ENCODE data around the gene TAF11L11.
"Not testable (repeated sequence)": the region's sequence is repeated elsewhere in the genome, so short reads cannot be mapped to it uniquely, and the experiment has no call there.

TAF11L11 gene

DNA sequence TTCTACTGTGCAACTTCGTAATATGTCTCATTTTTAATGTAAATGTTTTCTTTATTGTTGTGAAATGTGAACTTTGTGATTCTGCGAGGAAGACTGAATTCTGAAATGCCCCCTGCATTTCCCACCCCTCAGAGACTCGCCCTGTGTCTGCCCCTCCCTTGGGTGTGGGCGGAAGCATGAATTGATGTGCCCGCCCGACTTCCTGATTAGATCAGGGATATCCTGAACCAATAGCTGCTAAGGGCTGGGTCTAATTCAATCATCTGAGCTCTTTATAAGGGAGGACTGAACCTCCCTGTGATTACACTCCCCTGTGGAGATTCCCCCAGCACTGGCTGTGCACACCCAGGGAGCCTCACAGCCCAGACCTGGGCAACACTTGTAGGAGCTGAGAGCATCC, at the start of gene TAF11L11:
Gene TAF11L11 (plus strand): TSS at position 304 of the 400 bp plus-strand sequence.
- not testable (repeated sequence) for DNase-seq

DNA sequence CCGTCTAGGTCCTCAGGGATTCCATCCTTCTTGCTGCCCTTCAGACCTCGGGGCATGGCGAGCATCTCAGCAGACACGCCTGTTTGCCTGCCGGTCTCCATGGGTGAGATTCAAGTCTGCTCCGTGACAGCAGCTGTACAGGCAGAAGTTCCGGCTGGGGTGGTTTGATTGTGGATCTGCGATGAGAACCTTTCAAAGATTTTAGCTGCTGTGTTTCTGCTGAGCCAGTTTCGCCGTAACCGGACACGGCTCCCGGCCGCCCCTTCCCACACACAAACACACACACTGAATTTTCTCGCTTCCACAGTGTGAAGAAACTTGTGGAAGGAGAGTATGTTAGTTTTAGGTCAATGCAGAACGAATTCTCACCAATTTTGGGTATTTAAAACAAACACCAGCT, 18.3 kb upstream of the TAF11L11 start, which contains the start of gene TAF11L7:
Gene TAF11L7 (minus strand): TSS at position 101 of the 400 bp plus-strand sequence.
- not testable (repeated sequence) for DNase-seq

DNA sequence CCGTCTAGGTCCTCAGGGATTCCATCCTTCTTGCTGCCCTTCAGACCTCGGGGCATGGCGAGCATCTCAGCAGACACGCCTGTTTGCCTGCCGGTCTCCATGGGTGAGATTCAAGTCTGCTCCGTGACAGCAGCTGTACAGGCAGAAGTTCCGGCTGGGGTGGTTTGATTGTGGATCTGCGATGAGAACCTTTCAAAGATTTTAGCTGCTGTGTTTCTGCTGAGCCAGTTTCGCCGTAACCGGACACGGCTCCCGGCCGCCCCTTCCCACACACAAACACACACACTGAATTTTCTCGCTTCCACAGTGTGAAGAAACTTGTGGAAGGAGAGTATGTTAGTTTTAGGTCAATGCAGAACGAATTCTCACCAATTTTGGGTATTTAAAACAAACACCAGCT, 13.1 kb upstream of the TAF11L11 start, which contains the start of gene TAF11L8:
Gene TAF11L8 (minus strand): TSS at position 101 of the 400 bp plus-strand sequence.
- DNase-seq = not testable (repeated sequence)

DNA sequence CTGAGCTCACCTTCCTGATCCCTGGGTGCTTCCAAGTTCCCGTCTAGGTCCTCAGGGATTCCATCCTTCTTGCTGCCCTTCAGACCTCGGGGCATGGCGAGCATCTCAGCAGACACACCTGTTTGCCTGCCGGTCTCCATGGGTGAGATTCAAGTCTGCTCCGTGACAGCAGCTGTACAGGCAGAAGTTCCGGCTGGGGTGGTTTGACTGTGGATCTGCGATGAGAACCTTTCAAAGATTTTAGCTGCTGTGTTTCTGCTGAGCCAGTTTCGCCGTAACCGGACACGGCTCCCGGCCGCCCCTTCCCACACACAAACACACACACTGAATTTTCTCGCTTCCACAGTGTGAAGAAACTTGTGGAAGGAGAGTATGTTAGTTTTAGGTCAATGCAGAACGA, 9.7 kb upstream of the TAF11L11 start, which contains the start of gene TAF11L9:
Gene TAF11L9 (minus strand): TSS at position 140 of the 400 bp plus-strand sequence.
- DNase-seq = not testable (repeated sequence)

DNA sequence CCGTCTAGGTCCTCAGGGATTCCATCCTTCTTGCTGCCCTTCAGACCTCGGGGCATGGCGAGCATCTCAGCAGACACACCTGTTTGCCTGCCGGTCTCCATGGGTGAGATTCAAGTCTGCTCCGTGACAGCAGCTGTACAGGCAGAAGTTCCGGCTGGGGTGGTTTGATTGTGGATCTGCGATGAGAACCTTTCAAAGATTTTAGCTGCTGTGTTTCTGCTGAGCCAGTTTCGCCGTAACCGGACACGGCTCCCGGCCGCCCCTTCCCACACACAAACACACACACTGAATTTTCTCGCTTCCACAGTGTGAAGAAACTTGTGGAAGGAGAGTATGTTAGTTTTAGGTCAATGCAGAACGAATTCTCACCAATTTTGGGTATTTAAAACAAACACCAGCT, 6.3 kb upstream of the TAF11L11 start, which contains the start of gene TAF11L10:
Gene TAF11L10 (minus strand): TSS at position 101 of the 400 bp plus-strand sequence.
- not testable (repeated sequence) for DNase-seq

DNA sequence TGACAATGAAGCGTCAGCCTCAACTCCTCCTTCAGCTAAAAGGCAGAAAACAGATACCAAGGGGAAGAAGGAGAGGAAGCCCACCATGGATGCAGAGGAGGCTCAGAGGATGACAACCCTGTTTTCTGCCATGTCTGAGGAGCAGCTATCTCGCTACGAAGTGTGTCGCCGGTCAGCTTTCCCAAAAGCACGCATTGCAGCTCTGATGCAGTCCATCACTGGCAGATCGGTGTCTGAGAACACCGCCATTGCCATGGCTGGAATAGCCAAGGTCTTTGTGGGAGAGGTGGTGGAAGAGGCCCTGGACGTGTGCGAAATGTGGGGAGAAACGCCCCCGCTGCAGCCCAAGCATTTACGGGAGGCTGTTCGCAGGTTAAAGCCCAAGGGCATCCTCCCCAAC, 968 bp downstream of the TAF11L11 start:
- no peak for DNase-seq

DNA sequence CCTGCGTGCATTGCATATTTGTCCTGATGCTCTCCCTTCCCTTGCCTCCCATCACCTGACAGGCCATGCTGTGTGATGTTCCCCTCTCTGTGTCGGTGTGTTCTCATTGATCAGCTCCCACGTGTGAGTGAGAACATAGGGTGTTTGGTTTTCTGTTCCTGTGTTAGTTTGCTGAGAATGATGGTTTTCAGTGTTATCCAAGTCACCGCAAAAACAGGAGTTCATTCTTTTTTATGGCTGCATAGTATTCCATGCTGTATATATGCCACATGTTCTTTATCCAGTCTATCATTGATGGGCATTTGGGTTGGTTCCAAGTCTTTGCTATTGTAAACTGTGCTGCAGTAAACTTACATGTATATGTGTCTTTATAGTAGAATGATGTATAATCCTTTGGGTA, 3.5 kb downstream of the TAF11L11 start:
- DNase-seq = not testable (repeated sequence)

DNA sequence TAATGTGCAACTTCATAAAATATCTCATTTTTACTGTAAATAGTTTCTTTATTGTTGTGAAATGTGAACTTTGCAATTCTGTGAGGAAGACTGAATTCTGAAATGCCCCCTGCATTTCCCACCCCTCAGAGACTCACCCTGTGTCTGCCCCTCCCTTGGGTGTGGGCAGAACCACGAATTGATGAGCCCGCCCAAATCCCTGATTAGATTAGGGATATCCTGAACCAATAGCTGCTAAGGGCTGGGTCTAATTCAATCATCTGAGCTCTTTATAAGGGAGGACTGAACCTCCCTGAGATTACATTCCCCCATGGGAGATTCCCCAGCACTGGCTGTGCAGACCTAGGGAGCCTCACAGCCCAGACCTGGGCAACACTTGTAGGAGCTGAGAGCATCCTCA, 6.1 kb downstream of the TAF11L11 start, which contains the start of gene TAF11L12:
Gene TAF11L12 (plus strand): TSS at position 301 of the 400 bp plus-strand sequence.
- not testable (repeated sequence) for DNase-seq

DNA sequence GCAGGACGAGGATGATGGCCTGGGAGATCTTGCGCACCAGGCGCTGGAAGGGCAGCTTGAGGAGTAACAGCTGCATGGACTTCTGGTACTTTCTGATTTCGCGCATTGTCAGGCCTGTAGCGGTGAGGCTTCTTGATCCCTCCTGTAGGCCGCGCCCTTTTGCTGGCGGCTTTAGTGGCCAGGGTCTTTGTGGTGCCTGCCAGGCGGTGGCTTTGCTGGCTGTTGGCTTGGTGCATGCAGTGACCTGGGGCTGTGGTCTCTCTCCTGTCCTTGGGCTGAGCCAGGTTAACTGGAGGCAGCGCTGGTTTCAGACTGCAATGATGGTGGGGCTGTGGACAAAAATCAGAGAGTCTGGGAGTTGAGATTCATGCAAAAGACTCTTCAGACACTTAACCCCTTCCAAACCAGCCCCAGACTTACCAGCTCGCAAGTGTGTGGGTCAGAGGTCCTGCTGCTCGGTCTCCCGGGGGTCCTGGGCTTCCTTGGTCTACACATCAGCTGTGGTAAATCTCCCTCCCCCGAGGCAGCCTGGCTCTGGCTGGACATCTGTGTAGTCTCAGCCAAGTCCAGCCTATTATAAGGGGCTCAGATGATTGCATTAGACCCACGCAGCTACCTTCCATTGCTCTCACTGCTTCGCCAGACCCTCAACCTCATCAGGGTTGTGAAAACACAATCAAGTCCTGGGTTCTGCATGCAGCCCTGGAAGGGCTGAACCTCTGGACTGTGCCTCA, 11.1 kb downstream of the TAF11L11 start:
- no peak for DNase-seq

DNA sequence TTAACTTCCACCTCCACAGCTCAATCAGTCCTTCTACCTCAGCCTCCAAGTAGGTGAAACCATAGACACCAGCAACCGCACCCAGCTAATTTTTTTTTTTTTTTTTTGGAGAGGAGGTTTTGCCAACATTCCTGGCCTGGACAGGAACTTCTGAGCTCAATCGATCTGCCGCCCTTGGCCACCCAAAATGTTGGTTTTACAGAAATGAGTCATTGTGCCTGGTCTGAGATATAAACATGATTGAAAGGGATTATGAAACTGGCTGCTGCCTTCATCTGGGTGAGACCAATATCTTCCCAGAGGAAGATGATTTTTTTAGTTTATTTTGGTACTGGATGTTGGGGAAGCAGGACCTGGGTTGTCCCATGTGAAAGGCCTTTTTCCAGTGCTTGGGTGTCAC, 15.4 kb downstream of the TAF11L11 start:
- no peak for DNase-seq

DNA sequence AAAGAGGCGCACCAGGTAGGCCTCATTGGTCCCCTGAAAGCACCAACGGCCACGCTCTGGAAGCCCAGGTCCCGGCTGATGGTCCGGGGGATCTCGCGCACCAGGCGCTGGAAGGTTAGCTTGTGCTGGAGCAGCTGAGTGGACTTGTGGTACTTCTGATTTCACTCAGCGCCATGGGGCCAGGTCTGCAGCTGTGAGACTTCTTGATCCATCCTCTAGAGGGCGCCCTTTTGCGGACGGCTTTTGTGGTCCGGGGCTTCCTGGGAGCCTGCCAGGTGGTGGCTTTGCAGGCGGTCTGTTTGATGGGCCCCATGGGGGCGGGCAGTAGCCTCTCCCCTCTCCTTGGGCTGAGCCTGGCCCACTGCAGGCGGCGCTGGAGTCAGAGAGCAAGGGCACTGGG, 16.6 kb downstream of the TAF11L11 start:
- DNase-seq = no peak

DNA sequence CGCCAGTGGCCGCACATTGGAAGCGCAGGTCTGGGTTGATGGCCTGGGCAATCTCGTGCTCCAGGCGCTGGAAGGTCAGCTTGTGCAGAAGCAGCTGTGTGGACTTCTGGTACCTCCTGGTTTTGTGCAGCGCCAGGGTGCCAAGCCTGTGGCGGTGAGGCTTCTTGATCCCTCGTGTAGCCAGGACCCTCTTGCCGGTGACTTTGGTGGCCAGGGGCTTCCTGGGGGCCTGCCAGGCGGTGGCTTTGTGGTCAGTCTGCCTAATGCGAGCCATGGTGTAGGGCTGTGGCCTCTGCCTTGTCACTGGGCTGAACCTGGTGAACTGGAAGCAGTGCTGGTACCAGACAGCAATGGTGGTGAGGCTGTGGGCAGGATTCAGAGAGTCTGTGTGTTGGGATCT, 21.7 kb downstream of the TAF11L11 start:
- no peak for DNase-seq

DNA sequence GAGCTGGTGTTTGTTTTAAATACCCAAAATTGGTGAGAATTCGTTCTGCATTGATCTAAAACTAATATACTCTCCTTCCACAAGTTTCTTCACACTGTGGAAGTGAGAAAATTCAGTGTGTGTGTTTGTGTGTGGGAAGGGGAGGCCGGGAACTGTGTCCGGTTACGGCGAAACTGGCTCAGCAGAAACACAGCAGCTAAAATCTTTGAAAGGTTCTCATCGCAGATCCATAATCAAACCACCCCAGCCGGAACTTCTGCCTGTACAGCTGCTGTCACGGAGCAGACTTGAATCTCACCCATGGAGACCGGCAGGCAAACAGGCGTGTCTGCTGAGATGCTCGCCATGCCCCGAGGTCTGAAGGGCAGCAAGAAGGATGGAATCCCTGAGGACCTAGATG, 27.8 kb downstream of the TAF11L11 start, which contains the start of gene TAF11L13:
Gene TAF11L13 (plus strand): TSS at position 301 of the 400 bp plus-strand sequence.
- not testable (repeated sequence) for DNase-seq

DNA sequence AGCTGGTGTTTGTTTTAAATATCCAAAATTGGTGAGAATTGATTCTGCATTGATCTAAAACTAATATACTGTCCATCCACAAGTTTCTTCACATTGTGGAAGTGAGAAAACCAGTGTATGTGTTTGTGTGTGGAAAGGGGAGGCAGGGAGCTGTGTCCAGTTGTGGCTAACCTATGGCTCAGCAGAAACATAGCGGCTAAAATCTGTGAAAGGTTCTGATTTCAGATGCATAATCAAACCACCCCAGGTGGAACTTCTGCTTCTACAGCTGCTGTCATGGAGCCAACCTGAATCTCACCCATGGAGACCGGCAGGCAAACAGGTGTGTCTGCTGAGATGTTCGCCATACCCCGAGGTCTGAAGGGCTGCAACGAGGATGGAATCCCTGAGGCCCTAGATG, 30.2 kb downstream of the TAF11L11 start, which contains the start of gene TAF11L14:
Gene TAF11L14 (plus strand): TSS at position 301 of the 400 bp plus-strand sequence.
- DNase-seq = no peak

DNA sequence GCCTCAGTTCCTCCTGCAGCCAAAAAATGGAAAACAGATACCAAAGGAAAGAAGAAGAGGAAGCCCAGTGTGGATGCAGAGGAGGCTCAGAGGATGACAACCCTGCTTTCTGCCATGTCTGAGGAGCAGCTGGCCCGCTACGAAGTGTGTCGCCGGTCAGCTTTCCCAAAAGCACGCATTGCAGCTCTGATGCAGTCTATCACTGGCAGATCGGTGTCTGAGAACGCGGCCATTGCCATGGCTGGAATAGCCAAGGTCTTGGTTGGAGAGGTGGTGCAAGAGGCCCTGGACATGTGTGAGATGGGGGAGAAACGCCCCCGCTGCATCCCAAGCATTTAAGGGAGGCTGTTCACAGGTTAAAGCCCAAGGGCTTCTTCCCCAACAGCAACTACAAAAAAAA, 45.2 kb downstream of the TAF11L11 start:
- not testable (repeated sequence) for DNase-seq

DNA sequence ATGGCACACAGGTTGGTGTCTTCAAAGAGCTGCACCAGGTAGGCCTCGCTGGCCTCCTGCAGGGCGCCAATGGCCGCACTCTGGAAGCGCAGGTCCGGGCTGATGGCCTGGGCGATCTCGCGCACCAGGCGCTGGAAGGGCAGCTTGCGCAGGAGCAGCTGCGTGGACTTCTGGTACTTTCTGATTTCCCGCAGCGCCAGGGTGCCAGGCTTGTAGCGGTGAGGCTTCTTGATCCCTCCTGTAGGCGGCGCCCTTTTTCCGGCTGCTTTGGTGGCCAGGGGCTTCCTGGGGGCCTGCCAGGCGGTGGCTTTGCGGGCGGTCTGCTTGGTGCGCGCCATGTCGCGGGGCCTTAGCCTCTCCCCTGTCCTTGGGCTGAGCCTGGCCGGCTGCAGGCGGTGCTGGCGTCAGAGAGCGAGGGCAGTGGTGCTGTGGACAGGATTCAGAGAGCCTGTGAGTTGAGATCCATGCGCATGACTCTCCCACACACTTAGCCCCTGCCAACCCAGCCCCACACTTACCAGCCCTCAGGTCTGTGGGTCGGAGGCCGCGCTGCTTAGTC, 51.3 kb downstream of the TAF11L11 start:
- not testable (repeated sequence) for DNase-seq
